GM19023 (cell line): ENCODE data around the gene TIMP2.

ENCODE experiments used
- ATAC-seq: cut with Tn5 transposase; IDR thresholded peaks from one replicate; pipeline ENCODE4 v1.9.1; 2021; ENCODE audit warnings: mild to moderate bottlenecking, moderate library complexity; ENCODE audit not compliant: unreplicated experiment

The TIMP2 gene

DNA sequence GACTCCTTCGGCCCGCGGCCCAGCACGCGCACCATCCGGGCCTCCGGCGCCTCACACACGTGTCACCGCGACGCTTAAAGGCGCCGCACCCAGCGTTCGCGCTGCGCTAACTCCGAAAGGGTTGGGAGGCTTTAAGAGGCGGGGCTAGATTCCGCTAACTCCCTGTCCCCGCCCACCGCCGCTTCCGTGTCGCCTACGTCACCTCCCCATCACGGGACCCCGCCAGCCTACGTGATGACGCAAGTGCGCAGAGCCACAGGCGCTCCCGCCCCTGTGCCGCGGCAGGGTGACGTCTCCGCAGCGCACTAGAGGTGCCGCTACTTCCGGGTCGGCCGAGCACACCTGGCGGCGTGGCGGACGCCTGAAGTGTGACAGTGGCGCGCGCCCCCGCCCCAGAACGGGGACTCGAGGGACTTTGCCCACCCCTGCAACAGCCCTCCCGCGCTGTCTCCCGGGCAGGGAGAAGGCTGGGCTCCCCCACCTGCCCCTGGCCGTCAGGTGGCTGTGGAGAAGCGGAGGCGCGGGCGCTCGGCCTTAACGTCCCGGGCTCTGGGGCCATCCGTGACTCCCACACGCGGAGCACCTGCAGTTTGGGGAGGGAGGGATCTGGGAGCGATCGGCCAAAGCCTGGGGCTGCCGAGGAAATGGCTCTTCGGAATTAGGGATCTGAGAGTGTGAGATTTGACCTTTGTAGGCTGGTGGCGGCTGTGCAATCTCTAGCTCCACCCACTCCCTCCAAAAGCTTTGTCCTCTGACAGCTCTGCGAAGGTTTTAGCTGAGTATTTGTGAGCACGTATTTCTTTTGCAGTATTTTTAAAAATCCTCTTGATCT, 84.2 kb downstream of the TIMP2 start, which contains the start of gene USP36:
USP36 (minus strand) TSS at position 35 of the 832 bp plus-strand sequence. CDS start 4,451 bp downstream, outside the sequence.
- peak; percentile 85 for ATAC-seq

DNA sequence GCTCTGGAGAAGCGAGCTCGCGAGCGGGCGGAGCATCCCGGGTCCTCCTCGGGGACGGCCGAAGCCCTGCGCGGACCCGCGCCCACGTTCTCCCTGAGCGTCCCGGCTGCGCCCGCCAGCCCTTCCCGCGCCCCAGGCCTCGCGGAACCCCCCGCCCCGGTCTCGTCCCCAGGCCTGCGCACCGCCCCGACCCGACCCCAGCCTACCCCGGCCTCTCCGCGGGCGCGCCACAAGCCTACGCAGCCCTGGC, 84.7 kb downstream of the TIMP2 start:
- no peak for ATAC-seq

DNA sequence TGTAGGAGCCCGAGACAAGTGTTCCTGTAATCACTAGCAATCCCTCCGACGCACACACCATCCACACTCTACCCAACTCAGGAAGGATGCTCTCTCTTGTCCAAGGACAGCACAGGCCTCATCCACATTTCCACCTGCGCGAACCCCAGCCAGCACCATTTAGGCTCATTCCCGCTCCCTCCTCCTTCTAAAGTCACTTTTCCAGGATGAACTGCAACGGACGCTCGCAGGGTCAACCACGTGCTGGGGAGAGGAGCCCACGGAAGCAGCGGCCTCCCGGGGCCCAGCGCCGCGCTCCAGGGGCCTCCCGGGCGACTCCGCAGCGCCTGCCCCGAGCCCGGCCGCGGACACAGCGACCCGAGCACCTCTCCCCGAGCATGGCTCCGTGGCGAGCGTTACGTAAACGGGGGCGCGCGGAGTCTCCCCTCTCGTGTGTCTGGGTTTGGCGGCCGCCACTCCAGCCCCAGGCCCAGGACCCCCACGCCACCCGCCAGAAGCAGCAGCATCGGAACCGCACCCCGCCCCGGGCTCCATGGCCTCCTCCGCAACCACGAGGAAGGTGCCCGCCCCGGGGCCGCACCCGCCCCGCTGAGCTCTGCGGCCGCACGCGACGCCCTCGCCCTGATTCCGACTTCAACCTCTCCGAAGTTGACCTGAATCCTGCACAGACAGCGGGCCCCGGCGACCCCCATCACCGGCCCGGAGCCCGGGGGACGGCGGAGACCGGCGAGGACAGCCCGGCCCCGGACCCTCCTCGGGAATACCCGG, 85.2 kb downstream of the TIMP2 start:
- peak; percentile 21 for ATAC-seq

- ATAC-seq: no peak
Measured at GRCh38 chr17:78839235-78839761, 85.9 kb downstream of the TIMP2 start.

GRCh38 chr17:78838574-78839005, 86.6 kb downstream of the TIMP2 start:
- ATAC-seq: no peak

- ATAC-seq: no peak
Measured at GRCh38 chr17:78836420-78837021, 88.7 kb downstream of the TIMP2 start.

DNA sequence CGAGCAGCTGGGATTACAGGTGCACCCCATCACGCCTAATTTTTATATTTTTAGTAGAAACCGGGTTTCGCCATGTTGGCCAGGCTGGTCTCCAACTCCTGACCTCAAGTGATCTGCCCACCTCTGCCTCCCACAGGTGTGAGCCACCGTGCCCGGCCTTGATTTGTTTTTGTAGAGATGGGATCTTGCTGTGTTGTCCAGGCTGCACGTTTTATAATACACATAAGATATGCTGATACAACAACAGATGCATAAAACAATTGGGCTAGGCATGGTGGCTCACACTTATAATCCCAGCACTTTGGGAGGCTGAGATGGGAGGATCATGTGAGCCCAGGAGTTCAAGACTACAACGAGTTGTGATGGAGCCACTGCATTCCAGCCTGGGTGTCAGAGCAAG, 90.6 kb downstream of the TIMP2 start:
- ATAC-seq: no peak

DNA sequence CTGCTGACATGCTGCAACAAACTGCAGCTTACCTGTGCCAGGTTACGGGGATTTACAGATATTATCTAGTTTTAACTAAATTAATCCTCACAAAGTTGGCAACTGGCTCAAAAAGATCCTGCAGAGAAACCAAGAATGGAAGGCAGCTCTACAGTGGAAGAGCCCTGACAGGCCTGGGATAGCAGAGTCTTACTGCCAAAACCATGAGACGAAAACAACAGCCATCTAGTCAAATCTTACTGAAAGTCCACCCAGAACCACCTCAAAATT, 92.7 kb downstream of the TIMP2 start:
- no peak for ATAC-seq

GRCh38 chr17:78831688-78832540, 93.3 kb downstream of the TIMP2 start:
- ATAC-seq: no peak

- ATAC-seq: no peak
Measured at GRCh38 chr17:78829477-78829876, 95.7 kb downstream of the TIMP2 start.

DNA sequence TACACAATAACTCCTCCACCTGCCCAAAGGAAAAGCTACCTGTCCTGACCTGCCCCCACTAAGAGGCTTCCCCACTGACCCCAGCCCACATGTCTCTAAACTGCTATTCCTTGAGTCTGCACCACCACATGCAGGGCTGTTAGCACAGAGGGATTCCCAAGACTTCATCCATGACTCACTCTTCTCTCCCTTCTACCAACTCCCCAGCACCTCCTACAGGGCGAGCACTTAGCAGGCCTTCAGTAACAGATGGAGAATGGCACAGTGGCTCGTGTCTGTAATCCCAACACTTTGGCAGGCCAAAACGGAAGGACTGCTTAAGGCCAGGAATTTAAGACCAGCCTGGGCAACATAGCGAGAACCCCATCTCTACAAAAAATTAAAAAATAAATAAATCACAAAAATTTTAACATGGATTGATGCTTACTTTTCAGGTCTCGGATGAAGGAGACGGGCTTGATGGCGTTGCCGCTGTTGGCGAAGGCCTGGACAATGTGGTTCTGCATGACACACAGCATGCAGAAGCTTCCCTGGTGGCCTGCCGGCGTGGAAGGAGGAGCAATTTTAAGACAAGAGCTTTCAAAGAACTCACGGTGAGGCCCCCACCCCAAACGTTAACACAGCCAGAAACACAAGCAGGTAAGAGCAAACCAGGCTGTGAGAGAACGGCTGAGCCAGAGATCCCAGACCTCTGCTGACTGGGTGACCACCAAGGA, 96.6 kb downstream of the TIMP2 start:
- ATAC-seq: no peak

DNA sequence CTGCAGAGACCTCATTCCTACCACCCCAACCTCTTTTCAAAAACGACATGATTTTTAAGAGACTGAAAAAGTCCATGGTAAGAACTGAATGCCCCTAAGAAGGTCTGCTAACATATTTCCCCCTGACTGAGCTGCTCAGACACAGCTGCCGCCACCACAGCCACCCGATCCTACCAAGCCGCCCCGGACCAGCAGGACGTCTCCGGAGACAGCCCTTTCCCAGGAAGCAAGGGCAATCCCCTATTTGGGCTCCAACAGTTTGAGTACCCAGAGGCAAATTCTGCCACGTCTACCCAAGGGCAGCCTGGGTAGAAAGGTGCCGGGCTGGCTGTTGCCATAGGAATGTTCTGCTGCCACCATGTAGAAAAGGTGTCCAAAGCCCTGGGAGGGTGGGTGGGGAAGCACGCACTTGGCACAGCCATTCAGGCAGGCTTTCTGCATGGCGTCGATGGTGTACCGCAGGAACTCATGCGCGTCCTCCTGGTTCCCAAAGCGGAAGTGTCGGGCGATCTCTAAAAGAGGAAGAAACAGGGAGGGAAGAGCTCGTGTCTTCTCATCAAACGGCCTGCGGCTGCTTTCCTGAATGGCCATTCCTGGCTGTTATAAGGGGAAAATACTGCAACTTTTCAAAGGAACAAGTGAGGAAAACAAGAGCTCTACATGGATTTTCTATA, 98.2 kb downstream of the TIMP2 start:
- no peak for ATAC-seq

GRCh38 chr17:78826421-78826820, 98.8 kb downstream of the TIMP2 start:
- ATAC-seq: no peak

DNA sequence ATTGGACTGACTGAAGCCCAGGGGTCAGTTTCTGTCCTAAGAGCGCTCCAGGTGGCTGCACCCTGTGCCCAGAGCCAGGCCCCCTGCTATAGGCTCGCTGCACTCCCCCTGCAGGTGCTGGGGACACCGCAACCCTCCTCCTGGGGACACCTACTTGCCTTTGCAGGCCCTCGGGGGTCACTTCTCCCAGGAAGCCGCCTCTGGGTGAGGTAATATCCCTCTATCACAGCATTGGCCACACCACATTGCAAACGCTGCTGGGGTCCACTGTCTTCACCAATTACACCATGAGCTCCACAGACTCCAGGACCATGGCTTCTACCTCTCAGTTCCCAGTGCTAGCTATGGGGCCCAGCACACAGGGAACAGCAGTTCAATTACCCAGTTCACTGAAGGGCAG, 99.5 kb downstream of the TIMP2 start:
- ATAC-seq: no peak

- no peak for ATAC-seq
Measured at GRCh38 chr17:78824240-78824639, 100.9 kb downstream of the TIMP2 start.

GRCh38 chr17:78823282-78824046, 101.7 kb downstream of the TIMP2 start:
- ATAC-seq: no peak

GRCh38 chr17:78822552-78822951, 102.6 kb downstream of the TIMP2 start:
- ATAC-seq: no peak

- ATAC-seq: no peak
Measured at GRCh38 chr17:78821961-78822360, 103.2 kb downstream of the TIMP2 start.

DNA sequence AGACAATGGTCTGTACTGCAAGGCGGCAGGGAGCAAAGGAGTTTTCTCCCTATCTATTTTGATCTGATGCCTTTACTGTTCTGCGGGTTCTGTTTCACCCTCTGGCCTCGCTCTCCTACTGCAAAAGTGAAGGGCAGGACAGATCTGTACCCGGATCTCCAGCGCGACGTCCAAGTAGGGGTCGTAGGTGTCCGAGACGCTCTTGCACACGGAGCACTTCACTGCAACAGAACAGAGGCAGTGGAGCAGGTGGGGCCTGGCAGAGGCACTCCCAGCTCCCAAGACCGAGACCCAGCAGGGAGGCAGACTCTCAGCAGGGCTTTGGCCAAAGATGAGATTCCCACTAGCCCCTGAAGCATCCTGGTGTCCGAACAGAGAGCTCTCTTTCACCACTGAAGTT, 104.3 kb downstream of the TIMP2 start:
- ATAC-seq: no peak
